DOHH2 (cell line): Measurements from ENCODE around the gene F11R.

ENCODE experiments used
- CTCF ChIP-seq: fragments of 200-600 bp; sonication (generic); IDR thresholded peaks from one replicate; pipeline ENCODE4 v1.5.1; 2014; ENCODE audit warnings: antibody characterized with exemption, mild to moderate bottlenecking, low read depth, low read length; ENCODE audit not compliant: poor library complexity, severe bottlenecking
- EZH2phosphoT487 ChIP-seq: fragments of 200-600 bp; sonication (generic); IDR thresholded peaks from 2 replicates; pipeline ENCODE4 v1.6.1; 2017; ENCODE audit warnings: borderline replicate concordance, mild to moderate bottlenecking, antibody characterized with exemption, low read length, moderate library complexity, mixed read lengths

- TF ChIP-seq CTCF (no peak), EZH2phosphoT487 (no peak)
Observed at GRCh38 chr1:160950657-160951056, 70.3 kb downstream of the F11R start.
